Activated naive CD8-positive, alpha-beta T cell treated with anti-CD3 and anti-CD28 coated beads for 36 hours (primary cell): Measurements from ENCODE around the gene BCAT1. TPM values are rescaled to one million over a fixed set of nuclear protein-coding genes. Genes with fewer than 3 reads are reported as not detected.

Experiments used
- DNase-seq: peaks from one replicate; pipeline ENCODE4 v3.0.0; 2021
- H3K27ac Mint-ChIP-seq: one replicate; pipeline ENCODE4 v1.8.0; 2022; ENCODE audit warnings: mild to moderate bottlenecking, moderate library complexity, mixed read lengths
- H3K27me3 Mint-ChIP-seq: one replicate; pipeline ENCODE4 v1.8.0; 2022; ENCODE audit warnings: mild to moderate bottlenecking, mixed read lengths
- H3K36me3 Mint-ChIP-seq: one replicate; pipeline ENCODE4 v1.8.0; 2021; ENCODE audit warnings: mild to moderate bottlenecking, mixed read lengths
- H3K4me1 Mint-ChIP-seq: one replicate; pipeline ENCODE4 v1.8.0; 2021; ENCODE audit warnings: mixed read lengths
- H3K4me3 Mint-ChIP-seq: one replicate; pipeline ENCODE4 v1.8.0; 2022; ENCODE audit warnings: mild to moderate bottlenecking, moderate library complexity, mixed read lengths
- H3K9me3 Mint-ChIP-seq: one replicate; pipeline ENCODE4 v1.8.0; 2022; ENCODE audit warnings: mixed read lengths
- total RNA-seq, 2 experiments: library from RNA; stranded (reverse); gene quantifications; one replicate each; pipeline ENCODE4 v1.2.3, GENCODE V29; 2021

Gene BCAT1
- total RNA-seq, 2 experiments from 2014 or later, result 58.7 to 59.6 TPM

DNA sequence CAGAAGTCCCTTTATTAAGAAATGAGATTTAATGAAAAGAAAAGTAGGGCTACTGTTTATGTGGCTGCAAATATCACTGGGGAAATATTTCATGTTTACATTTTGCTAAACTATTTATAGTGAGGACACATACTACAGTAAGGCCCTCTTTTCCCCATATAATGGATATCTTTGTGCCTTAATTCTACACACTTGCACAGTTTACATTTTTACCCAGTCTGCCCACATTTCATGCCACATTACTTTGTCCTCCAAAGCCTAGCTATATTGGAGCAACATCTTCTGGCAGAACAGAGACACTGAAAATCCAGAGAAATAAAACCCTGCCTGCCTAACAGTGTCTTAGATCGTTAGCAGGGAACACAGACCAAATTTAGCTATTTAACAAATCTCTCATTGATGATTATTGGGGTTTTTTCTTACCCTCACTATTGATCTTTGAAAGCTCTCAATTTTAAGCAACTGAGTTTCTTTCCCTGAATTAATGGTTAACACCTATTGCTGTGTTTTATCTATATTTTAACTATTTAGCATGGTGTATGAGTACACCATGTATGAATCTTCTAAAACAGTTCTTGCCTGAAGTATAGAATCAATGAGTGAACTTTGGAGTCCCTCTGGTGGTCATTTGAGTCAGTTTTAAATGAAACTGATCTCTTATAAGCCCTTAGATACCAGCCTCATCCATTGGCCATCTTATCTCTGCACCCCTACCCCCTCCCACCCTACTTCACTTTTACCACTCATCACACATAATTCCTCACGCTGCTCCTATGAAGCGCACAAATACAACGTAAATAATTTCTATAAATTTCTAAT, 170.2 kb downstream of the BCAT1 start:
- no peaks in the 10 kb centered on the region for H3K36me3 Mint-ChIP-seq
- no peak overlapping the region for H3K27ac Mint-ChIP-seq
- H3K27me3 Mint-ChIP-seq, result peaks cover 19% of the 10 kb centered on the region
- H3K4me3 Mint-ChIP-seq, result no peak overlapping the region
- DNase-seq, result no peak
- H3K9me3 Mint-ChIP-seq, result no peaks in the 10 kb centered on the region
- no peaks in the 10 kb centered on the region for H3K4me1 Mint-ChIP-seq

DNA sequence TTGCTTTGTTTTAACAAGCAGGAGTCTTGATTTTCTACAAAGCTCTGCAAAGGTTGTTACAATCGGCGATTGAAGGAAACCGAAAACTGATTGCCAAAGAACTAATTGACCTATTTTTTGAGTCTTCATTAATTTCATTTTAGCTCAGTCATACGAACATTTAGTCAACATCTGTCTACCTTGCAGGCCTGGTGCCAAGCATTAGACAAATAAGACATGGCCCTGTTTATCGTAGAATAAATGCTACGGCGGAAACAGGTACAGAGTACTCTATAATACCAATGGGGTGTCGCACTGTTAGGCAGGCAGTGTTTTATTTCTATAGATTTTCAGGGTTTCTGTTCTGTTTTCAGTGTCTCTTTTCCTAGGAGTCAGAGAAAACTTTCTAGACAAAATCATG, 171.5 kb downstream of the BCAT1 start:
- H3K27me3 Mint-ChIP-seq, result peaks cover 11% of the 10 kb centered on the region
- H3K27ac Mint-ChIP-seq, result no peak overlapping the region
- H3K4me1 Mint-ChIP-seq, result no peaks in the 10 kb centered on the region
- H3K4me3 Mint-ChIP-seq, result no peak overlapping the region
- no peaks in the 10 kb centered on the region for H3K36me3 Mint-ChIP-seq
- no peak for DNase-seq
- H3K9me3 Mint-ChIP-seq, result no peaks in the 10 kb centered on the region

DNA sequence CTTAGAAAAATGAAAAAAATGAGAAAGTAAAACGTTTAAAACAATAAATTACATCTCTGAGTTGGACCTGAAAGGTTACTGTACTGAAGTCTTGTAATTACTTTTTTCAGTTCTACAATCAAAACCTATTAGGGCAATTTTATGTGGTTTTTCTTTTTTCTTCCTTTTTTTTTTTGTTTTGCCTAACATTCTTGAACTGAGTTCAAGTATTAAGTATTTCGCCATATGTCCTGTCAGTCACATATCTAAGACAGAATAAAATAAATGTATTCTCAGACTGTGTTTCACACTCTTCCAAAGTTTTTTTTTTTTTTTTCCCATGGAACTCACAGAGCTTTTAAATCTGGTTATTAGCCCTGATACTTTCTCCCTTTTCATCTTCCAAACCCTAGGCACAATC, 172.0 kb downstream of the BCAT1 start:
- Mint-ChIP-seq H3K9me3 (no peaks in the 10 kb centered on the region), H3K4me3 (no peak overlapping the region), H3K27me3 (peaks cover 9% of the 10 kb centered on the region), H3K36me3 (no peaks in the 10 kb centered on the region), H3K4me1 (no peaks in the 10 kb centered on the region), H3K27ac (no peak overlapping the region)
- no peak for DNase-seq

DNA sequence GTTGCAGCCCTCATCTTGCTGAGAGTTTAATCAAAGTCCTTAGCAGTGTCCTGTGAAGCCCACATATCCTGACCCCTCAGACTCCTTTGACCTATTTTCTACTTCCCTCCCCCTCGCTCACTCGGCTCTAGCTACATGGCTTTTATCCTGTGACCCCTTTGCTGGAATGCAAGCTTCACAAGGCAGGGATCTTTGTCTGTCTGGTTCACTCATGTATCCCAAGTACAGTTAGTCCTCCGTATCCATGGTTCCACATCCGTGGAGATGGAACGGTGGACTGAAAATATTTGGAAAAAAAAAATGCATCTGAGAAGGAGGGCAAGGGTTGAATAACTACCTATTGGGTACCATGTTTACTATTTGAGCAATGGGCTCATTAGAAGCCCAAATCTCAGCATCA, 173.8 kb downstream of the BCAT1 start:
- H3K27me3 Mint-ChIP-seq, result peaks cover 6% of the 10 kb centered on the region
- H3K4me3 Mint-ChIP-seq, result no peak overlapping the region
- no peaks in the 10 kb centered on the region for H3K4me1 Mint-ChIP-seq
- no peak overlapping the region for H3K27ac Mint-ChIP-seq
- H3K9me3 Mint-ChIP-seq, result no peaks in the 10 kb centered on the region
- no peaks in the 10 kb centered on the region for H3K36me3 Mint-ChIP-seq
- DNase-seq, result no peak

DNA sequence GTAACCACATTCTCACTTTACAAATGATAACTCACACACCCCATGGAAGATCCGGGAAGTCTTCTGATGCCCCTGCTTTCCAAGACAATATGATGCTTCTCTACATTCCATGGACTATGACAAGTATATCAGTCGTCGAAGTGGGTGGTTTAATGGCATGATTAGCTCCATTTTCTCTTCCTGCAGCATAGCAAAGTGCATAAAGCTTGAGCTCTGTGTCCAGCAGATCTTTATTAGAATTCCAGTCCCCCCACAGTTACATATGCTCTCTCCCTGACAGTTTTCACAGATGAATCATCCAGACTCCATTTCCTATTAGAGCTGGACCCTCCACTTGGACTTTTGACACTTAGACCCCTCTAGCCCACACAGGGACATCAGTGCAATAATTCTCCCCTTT, 174.9 kb downstream of the BCAT1 start:
- DNase-seq, result no peak
- Mint-ChIP-seq H3K4me3 (no peak overlapping the region), H3K27ac (no peak overlapping the region), H3K36me3 (no peaks in the 10 kb centered on the region), H3K27me3 (peaks cover 3% of the 10 kb centered on the region), H3K4me1 (no peaks in the 10 kb centered on the region), H3K9me3 (no peaks in the 10 kb centered on the region)

DNA sequence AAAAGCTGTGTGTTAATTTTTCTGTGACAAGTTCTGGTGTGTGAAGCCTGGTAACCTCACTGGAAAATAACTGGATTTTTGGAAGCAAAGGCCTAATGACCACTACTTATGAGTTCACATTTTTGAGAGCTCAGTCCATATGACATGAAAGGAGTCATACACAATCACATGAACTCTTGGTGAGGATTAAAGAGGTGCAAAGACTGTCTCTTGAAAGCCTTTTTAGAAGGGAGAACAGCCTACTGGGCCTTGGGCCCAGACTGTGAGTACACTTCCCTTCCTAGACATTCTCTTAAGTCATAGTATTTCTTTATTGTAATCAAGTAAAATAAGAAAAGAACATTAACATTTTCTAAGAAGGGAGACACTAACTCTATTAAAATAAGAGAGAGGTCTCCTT, 176.1 kb downstream of the BCAT1 start:
- no peak for DNase-seq
- Mint-ChIP-seq H3K4me3 (no peak overlapping the region), H3K27ac (no peak overlapping the region), H3K27me3 (peaks cover 3% of the 10 kb centered on the region), H3K36me3 (no peaks in the 10 kb centered on the region), H3K9me3 (no peaks in the 10 kb centered on the region), H3K4me1 (no peaks in the 10 kb centered on the region)

DNA sequence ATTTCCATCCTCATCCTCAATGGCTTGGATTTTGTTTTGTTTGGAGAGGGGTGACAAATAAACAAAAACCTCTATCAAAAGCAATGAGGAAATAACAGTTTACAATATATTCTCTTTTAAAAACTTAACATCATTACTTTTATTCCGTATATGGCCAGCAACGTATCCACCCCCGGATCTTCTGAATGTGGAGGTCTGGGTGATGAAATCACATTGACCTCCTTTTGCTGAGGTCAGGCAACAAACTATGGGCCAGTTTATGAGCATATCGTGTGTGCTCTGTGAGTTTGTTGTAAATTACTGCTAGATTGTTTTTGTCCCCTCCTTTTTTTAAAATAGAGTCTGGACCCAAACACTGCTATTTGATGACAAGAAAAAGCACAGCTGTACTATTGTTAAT, 178.1 kb downstream of the BCAT1 start:
- Mint-ChIP-seq H3K27ac (no peak overlapping the region), H3K4me1 (no peaks in the 10 kb centered on the region), H3K9me3 (no peaks in the 10 kb centered on the region), H3K36me3 (no peaks in the 10 kb centered on the region), H3K4me3 (no peak overlapping the region), H3K27me3 (peaks cover 3% of the 10 kb centered on the region)
- DNase-seq, result no peak

DNA sequence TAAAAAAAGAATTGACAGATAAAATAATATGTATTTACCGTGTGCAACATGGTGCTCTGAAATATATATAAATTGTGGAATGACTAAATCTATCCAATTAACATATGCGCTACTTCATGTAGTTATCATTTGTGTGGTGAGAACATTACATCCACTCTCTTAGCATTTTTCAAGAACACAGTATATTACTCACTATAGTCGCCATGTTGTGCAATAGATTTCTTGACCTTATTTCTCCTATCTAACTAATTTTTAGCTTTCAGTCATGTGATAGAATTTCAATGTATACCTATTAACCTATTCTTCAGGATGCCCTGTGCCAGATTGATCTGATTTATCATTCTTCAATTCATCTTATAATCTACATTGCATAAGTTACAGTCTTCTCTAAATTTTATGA, 178.6 kb downstream of the BCAT1 start:
- Mint-ChIP-seq H3K9me3 (no peaks in the 10 kb centered on the region), H3K4me1 (no peaks in the 10 kb centered on the region), H3K27me3 (no peaks in the 10 kb centered on the region), H3K27ac (no peak overlapping the region), H3K36me3 (no peaks in the 10 kb centered on the region), H3K4me3 (no peak overlapping the region)
- DNase-seq, result no peak

DNA sequence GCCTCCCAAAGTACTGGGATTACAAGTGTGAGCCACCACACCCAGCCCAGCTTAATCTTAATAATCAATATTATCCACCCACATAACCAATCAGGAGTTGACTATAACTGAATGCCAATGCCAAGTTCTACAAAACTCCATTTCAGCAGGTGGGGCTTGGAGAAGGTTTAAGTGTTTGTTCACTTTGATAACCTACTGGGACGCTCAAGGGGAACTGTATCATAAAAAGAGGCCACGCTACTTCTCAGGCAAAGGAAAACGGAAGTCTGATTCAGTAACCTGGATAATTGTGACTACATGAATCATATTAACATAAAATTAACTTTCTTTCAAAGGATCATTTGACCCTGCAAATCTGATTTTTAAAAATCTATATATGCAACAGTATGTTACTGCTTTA, 179.2 kb downstream of the BCAT1 start:
- DNase-seq, result no peak
- no peaks in the 10 kb centered on the region for H3K36me3 Mint-ChIP-seq
- no peaks in the 10 kb centered on the region for H3K9me3 Mint-ChIP-seq

DNA sequence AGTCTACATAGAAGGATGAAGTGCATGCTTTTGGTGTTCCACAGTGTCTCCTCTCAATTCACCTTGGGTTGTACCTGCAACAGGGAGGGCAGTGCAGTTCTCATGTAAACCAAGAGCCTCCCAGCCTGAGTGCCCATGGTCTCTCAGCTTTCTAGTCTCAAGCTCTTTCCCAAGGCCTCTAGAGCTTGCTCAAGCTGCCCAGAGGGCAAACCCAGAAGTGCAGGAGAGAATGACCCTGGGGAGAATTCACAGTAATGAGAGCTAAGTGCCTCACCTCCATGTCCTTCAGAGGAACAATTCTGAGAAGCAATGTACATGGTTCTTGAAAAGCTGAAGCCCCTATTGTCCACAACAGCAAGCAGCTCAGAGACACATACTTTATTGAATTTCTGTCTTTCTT, 180.5 kb downstream of the BCAT1 start:
- no peaks in the 10 kb centered on the region for H3K4me1 Mint-ChIP-seq
- H3K27me3 Mint-ChIP-seq, result no peaks in the 10 kb centered on the region
- H3K4me3 Mint-ChIP-seq, result no peak overlapping the region
- H3K9me3 Mint-ChIP-seq, result no peaks in the 10 kb centered on the region
- H3K27ac Mint-ChIP-seq, result no peak overlapping the region
- no peak for DNase-seq
- no peaks in the 10 kb centered on the region for H3K36me3 Mint-ChIP-seq

More for the DNA sequence above, 179.2 kb downstream of the BCAT1 start:
- no peak overlapping the region for H3K4me3 Mint-ChIP-seq
- H3K27ac Mint-ChIP-seq, result no peak overlapping the region
- no peaks in the 10 kb centered on the region for H3K4me1 Mint-ChIP-seq
- H3K27me3 Mint-ChIP-seq, result no peaks in the 10 kb centered on the region

DNA sequence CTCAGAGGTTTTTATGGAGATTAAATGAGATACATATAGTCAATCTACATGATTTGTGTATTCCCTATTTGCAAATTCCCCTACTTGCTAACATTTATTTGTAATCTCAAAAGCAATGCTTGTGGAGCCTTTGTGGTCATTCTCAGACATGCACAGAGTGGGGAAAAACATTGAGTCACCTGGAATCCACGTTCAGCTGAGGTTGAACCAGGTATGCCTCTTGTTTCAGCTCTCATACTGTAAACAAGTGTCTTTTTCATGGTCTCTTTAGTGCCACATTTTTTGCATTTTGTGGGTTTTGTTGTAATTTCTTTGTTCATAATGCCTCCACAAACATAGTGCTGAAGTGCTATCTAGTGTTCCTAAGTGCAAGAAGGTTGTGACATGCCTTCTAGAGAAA, 181.9 kb downstream of the BCAT1 start:
- Mint-ChIP-seq H3K27me3 (no peaks in the 10 kb centered on the region), H3K9me3 (no peaks in the 10 kb centered on the region), H3K4me1 (no peaks in the 10 kb centered on the region), H3K4me3 (no peak overlapping the region), H3K27ac (no peak overlapping the region), H3K36me3 (no peaks in the 10 kb centered on the region)
- no peak for DNase-seq

DNA sequence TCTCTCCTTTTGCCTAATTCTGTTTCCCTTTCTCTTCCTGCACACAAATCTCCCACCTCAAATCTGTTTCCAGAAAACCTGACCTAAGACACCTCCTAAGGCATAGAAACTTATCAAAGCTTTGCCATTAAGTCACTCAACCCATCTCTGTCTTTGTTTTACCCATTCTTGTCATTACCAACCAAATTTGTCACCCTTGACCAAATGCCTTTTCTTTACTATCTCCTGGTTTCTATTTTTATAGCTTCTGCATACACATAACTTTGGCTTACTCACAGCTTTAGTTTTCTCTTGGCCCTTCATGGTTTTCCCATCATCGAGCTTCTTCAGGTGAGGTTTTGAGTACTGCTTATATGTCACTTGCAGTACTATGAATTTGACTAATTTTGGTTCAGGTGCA, 184.2 kb downstream of the BCAT1 start:
- H3K27me3 Mint-ChIP-seq, result no peaks in the 10 kb centered on the region
- no peak for DNase-seq
- H3K4me1 Mint-ChIP-seq, result no peaks in the 10 kb centered on the region
- H3K4me3 Mint-ChIP-seq, result no peak overlapping the region
- no peak overlapping the region for H3K27ac Mint-ChIP-seq
- H3K9me3 Mint-ChIP-seq, result no peaks in the 10 kb centered on the region
- H3K36me3 Mint-ChIP-seq, result no peaks in the 10 kb centered on the region

DNA sequence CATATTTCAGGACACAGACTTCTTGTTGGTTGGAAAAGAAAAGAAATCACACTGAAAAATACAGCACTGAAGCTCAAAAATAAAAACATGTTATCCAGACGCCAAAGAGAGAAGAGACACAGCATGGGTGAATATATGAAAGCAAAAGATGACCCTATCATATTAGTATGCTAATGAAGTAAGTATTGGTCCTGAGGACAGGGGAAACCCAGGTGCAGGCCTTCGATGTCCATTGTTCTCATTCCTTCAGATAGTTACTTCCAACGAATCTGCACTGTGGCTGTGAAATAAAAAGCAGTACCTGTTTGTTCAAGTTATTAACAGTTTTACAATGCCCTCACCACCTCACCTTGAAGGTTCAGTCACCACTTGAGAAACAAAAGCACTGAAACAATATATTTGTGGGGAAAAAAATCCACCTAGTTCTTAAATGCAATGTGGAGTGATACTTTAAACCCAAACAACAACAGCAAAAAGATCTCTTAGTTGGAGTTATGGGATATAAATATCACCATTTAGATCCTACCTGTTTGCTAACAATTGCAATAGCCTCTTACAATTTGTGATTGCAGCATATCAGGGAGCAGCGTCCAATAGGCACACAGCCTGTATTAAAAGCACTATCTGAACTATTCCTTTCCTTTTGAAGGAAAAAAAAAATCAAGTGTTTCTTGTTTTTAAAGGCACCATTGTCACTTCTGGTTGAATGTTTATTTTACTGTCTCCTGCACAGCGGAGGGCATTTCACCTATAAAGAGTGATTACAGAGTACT, 188.1 kb downstream of the BCAT1 start:
- no peaks in the 10 kb centered on the region for H3K9me3 Mint-ChIP-seq
- no peaks in the 10 kb centered on the region for H3K4me1 Mint-ChIP-seq
- H3K27ac Mint-ChIP-seq, result no peak overlapping the region
- no peak for DNase-seq
- H3K27me3 Mint-ChIP-seq, result no peaks in the 10 kb centered on the region
- no peak overlapping the region for H3K4me3 Mint-ChIP-seq
- no peaks in the 10 kb centered on the region for H3K36me3 Mint-ChIP-seq

DNA sequence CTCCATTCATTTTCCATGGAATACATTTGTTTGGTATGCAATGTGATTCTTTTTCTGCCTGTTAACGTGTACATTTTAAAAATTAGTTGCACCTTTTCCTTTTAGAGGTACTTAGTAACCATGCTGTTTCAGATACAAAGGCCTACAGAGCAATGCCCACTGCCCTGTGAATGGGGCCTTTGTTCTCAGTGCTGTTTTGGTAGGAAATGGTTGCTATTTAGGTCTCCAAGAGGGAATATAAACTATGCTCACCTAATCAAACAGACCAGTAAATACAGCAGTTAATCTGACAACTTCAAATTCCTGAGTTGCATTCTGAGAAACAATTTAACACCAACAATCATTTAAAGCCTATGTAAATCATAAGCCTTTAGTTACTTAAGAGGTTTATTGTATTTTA, 188.7 kb downstream of the BCAT1 start:
- Mint-ChIP-seq H3K9me3 (no peaks in the 10 kb centered on the region), H3K36me3 (no peaks in the 10 kb centered on the region), H3K27me3 (no peaks in the 10 kb centered on the region), H3K27ac (no peak overlapping the region), H3K4me1 (no peaks in the 10 kb centered on the region), H3K4me3 (no peak overlapping the region)
- DNase-seq, result no peak
